ENCODE data around the gene CSTPP1. TPM values are rescaled to one million over a fixed set of nuclear protein-coding genes. Genes with fewer than 3 reads are reported as not detected.

The CSTPP1 gene
- total RNA-seq, 4 donors from 2014 or later: 5.3 to 14.8 (median 13.4) TPM

GRCh38 chr11:47052576-47052975 lies 116.0 kb downstream of the CSTPP1 start:
- no peak for TF ChIP-seq CTCF (IDR thresholded peaks at IDR 0.05; ENCODE audit: low read depth)

- TF ChIP-seq CTCF (IDR thresholded peaks at IDR 0.05; ENCODE audit: low read depth): no peak
These were observed 119.0 kb downstream of the CSTPP1 start for GRCh38 chr11:47055534-47055933.

GRCh38 chr11:47056261-47056915 lies 119.8 kb downstream of the CSTPP1 start:
- no peak for TF ChIP-seq CTCF (IDR thresholded peaks at IDR 0.05; ENCODE audit: low read depth)

GRCh38 chr11:47057365-47057764 lies 120.8 kb downstream of the CSTPP1 start:
- no peak for TF ChIP-seq CTCF (IDR thresholded peaks at IDR 0.05; ENCODE audit: low read depth)

- TF ChIP-seq CTCF (IDR thresholded peaks at IDR 0.05; ENCODE audit: low read depth): no peak
These were observed 124.2 kb downstream of the CSTPP1 start for GRCh38 chr11:47060807-47061206.

GRCh38 chr11:47061429-47062178 lies 125.0 kb downstream of the CSTPP1 start:
- no peak for TF ChIP-seq CTCF (IDR thresholded peaks at IDR 0.05; ENCODE audit: low read depth)

GRCh38 chr11:47062736-47063135 lies 126.2 kb downstream of the CSTPP1 start:
- TF ChIP-seq CTCF (IDR thresholded peaks at IDR 0.05; ENCODE audit: low read depth): no peak
